Neutrophil (primary cell): ENCODE measurements around the gene AKAP6.

Experiments used
- H3K27ac ChIP-seq: fragments of 200-600 bp; sonication (generic); 2 replicates; pipeline ENCODE4 v1.5.1; 2016; ENCODE audit warnings: mild to moderate bottlenecking, moderate library complexity
- H3K27me3 ChIP-seq: fragments of 200-600 bp; sonication (generic); 2 replicates; pipeline ENCODE4 v1.6.0; 2016; ENCODE audit warnings: mild to moderate bottlenecking
- H3K36me3 ChIP-seq: fragments of 200-600 bp; sonication (generic); 2 replicates; pipeline ENCODE4 v1.5.1; 2017
- H3K4me1 ChIP-seq, 2 experiments: fragments of 200-600 bp in 1 of 2; sonication (generic) in 1 of 2; 1 replicate in 1 of 2; 2 replicates in 1 of 2; pipeline versions ENCODE4 v1.5.1 to v1.6.1; 2013 to 2016; ENCODE audit warnings: low read depth in 1 of 2, low read length in 1 of 2, mild to moderate bottlenecking in 1 of 2, moderate library complexity in 1 of 2; ENCODE audit not compliant: control insufficient read depth in 1 of 2, insufficient read depth in 1 of 2
- H3K4me3 ChIP-seq, 2 experiments: fragments of 200-600 bp in 1 of 2; sonication (generic) in 1 of 2; 1 replicate in 1 of 2; 2 replicates in 1 of 2; pipeline ENCODE4 v1.5.1; 2013 to 2016; ENCODE audit warnings: low read depth in 1 of 2, low read length in 1 of 2, mild to moderate bottlenecking in 1 of 2, moderate library complexity in 1 of 2
- H3K9me3 ChIP-seq: fragments of 200-600 bp; sonication (generic); 2 replicates; pipeline ENCODE4 v1.5.1; 2016
- CTCF ChIP-seq: fragments of 200-600 bp; sonication (generic); IDR thresholded peaks from 2 replicates; pipeline ENCODE4 v1.5.1; 2016; ENCODE audit warnings: antibody characterized with exemption

Gene AKAP6

GRCh38 chr14:32476532-32476931 is 147.4 kb downstream of the AKAP6 start:
- Histone ChIP-seq H3K4me1 (no peaks in the 10 kb centered on the region), H3K27me3 (no peaks in the 10 kb centered on the region)
- TF ChIP-seq CTCF, result no peak

GRCh38 chr14:32477396-32477795 is 148.3 kb downstream of the AKAP6 start:
- Histone ChIP-seq H3K27me3 (no peaks in the 10 kb centered on the region), H3K4me1 (no peaks in the 10 kb centered on the region), H3K9me3 (no peaks in the 10 kb centered on the region), H3K27ac (no peak overlapping the region), H3K4me3 (no peak overlapping the region), H3K36me3 (no peaks in the 10 kb centered on the region)
- TF ChIP-seq CTCF, result no peak

More at GRCh38 chr14:32476532-32476931, 147.4 kb downstream of the AKAP6 start:
- no peaks in the 10 kb centered on the region for H3K36me3 ChIP-seq
- no peak overlapping the region for H3K4me3 ChIP-seq
- no peaks in the 10 kb centered on the region for H3K9me3 ChIP-seq
- no peak overlapping the region for H3K27ac ChIP-seq

- H3K36me3 ChIP-seq, result no peaks in the 10 kb centered on the region
- TF ChIP-seq CTCF, result no peak
- H3K4me3 ChIP-seq, result no peak overlapping the region
- no peaks in the 10 kb centered on the region for H3K27me3 ChIP-seq
- no peaks in the 10 kb centered on the region for H3K9me3 ChIP-seq
- H3K4me1 ChIP-seq, result no peaks in the 10 kb centered on the region
- H3K27ac ChIP-seq, result no peak overlapping the region
These were observed 149.0 kb downstream of the AKAP6 start for GRCh38 chr14:32478050-32478449.

GRCh38 chr14:32480337-32480736 is 151.2 kb downstream of the AKAP6 start:
- Histone ChIP-seq H3K9me3 (no peaks in the 10 kb centered on the region), H3K36me3 (no peaks in the 10 kb centered on the region), H3K27ac (no peak overlapping the region), H3K4me3 (no peak overlapping the region), H3K27me3 (no peaks in the 10 kb centered on the region), H3K4me1 (no peaks in the 10 kb centered on the region)
- no peak for TF ChIP-seq CTCF

- no peak overlapping the region for H3K27ac ChIP-seq
- H3K9me3 ChIP-seq, result no peaks in the 10 kb centered on the region
- no peaks in the 10 kb centered on the region for H3K27me3 ChIP-seq
- H3K4me1 ChIP-seq, result no peaks in the 10 kb centered on the region
- no peaks in the 10 kb centered on the region for H3K36me3 ChIP-seq
- no peak overlapping the region for H3K4me3 ChIP-seq
- TF ChIP-seq CTCF, result no peak
These were observed 152.6 kb downstream of the AKAP6 start for GRCh38 chr14:32481707-32482106.
